ENCODE measurements around the gene LRRK1.
"Not testable (repeated sequence)": the region's sequence is repeated elsewhere in the genome, so short reads cannot be mapped to it uniquely, and the experiment has no call there.

DNA sequence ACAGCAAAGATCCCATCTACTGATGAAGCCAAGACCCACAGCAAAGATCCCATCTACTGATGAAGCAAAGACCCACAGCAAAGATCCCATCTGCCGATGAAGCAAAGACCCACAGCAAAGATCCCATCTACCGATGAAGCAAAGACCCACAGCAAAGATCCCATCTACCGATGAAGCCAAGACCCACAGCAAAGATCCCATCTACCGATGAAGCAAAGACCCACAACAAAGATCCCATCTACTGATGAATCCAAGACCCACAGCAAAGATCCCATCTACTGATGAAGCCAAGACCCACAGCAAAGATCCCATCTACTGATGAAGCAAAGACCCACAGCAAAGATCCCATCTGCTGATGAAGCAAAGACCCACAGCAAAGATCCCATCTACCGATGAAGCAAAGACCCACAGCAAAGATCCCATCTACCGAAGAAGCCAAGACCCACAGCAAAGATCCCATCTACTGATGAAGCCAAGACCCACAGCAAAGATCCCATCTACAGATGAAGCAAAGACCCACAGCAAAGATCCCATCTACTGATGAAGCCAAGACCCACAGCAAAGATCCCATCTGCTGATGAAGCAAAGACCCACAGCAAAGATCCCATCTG is 176.7 kb downstream of the LRRK1 start:
- not testable (repeated sequence) for TF ChIP-seq POLR2A (IDR thresholded peaks at IDR 0.05)
- TF ChIP-seq, protein P1, sequence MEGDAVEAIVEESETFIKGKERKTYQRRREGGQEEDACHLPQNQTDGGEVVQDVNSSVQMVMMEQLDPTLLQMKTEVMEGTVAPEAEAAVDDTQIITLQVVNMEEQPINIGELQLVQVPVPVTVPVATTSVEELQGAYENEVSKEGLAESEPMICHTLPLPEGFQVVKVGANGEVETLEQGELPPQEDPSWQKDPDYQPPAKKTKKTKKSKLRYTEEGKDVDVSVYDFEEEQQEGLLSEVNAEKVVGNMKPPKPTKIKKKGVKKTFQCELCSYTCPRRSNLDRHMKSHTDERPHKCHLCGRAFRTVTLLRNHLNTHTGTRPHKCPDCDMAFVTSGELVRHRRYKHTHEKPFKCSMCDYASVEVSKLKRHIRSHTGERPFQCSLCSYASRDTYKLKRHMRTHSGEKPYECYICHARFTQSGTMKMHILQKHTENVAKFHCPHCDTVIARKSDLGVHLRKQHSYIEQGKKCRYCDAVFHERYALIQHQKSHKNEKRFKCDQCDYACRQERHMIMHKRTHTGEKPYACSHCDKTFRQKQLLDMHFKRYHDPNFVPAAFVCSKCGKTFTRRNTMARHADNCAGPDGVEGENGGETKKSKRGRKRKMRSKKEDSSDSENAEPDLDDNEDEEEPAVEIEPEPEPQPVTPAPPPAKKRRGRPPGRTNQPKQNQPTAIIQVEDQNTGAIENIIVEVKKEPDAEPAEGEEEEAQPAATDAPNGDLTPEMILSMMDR (IDR thresholded peaks at IDR 0.05) = not testable (repeated sequence)
